Hematopoietic multipotent progenitor cell treated with erythropoietin and hydrocortisone succinate and interleukin-3 and kit ligand, for 15 days (in vitro differentiated cells): Measurements from ENCODE around the gene SHISAL2A.
"Not testable (repeated sequence)": the region's sequence is repeated elsewhere in the genome, so short reads cannot be mapped to it uniquely, and the experiment has no call there.

Source experiments
- DNase-seq: peaks from one replicate; pipeline ENCODE4 v3.0.0-alpha.2; 2015; ENCODE audit warnings: low spot score

The SHISAL2A gene

GRCh38 chr1:52684545-52684944, 51.6 kb downstream of the SHISAL2A start:
- DNase-seq = no peak

- DNase-seq = peak; percentile 44
These were observed 53.3 kb downstream of the SHISAL2A start for GRCh38 chr1:52686261-52686751.

GRCh38 chr1:52686830-52687229, 53.9 kb downstream of the SHISAL2A start:
- no peak for DNase-seq

GRCh38 chr1:52691821-52692220, 58.9 kb downstream of the SHISAL2A start:
- no peak for DNase-seq

GRCh38 chr1:52692697-52693096, 59.7 kb downstream of the SHISAL2A start:
- no peak for DNase-seq

- DNase-seq = not testable (repeated sequence)
These were observed 60.4 kb downstream of the SHISAL2A start for GRCh38 chr1:52693351-52693750.

GRCh38 chr1:52693843-52694242, 60.9 kb downstream of the SHISAL2A start:
- no peak for DNase-seq

GRCh38 chr1:52695627-52696026, 62.7 kb downstream of the SHISAL2A start:
- no peak for DNase-seq

GRCh38 chr1:52697795-52698674, 65.1 kb downstream of the SHISAL2A start, which contains the start of gene COA7:
Gene COA7 (minus strand): TSS chr1:52698347. CDS start chr1:52698326, 21 bp downstream.
- DNase-seq = peak; percentile 68

GRCh38 chr1:52702886-52703787, 70.2 kb downstream of the SHISAL2A start:
- DNase-seq = peak; percentile 56

- no peak for DNase-seq
These were observed 73.2 kb downstream of the SHISAL2A start for GRCh38 chr1:52706136-52706670.
